ENCODE data around the gene POPDC2. TPM values are rescaled to one million over a fixed set of nuclear protein-coding genes. Genes with fewer than 3 reads are reported as not detected.

POPDC2 gene
- total RNA-seq, 2 donors from 2014 or later: 0.73 to 1.9 TPM

Other genes starting within 250 kb of the POPDC2 start
- 10 to 100 TPM; 42.8 to 56.9 TPM for gene TMEM39A, start 197.0 kb downstream of the POPDC2 start, total RNA-seq
- gene POGLUT1, start 191.6 kb downstream of the POPDC2 start, total RNA-seq: 10 to 100 TPM in 1 of 2 donors, 1 to 10 TPM in 1; 8.3 to 16.9 TPM
- gene TIMMDC1, start 162.0 kb downstream of the POPDC2 start, total RNA-seq: 10 to 100 TPM; 54.9 to 79.2 TPM
- gene CD80, start 101.0 kb downstream of the POPDC2 start, total RNA-seq: 1 to 10 TPM in 1 of 2 donors, under 1 TPM in 1; 0.80 to 1.2 TPM
- 1 to 10 TPM; 3.4 to 5.1 TPM for gene ADPRH, start 81.1 kb downstream of the POPDC2 start, total RNA-seq
- under 1 TPM in 1 of 2 donors, not detected in 1; 0.52 TPM for gene PLA1A, start 62.7 kb downstream of the POPDC2 start, total RNA-seq
- 10 to 100 TPM; 76.2 to 78.2 TPM for gene COX17, start 16.8 kb upstream of the POPDC2 start, total RNA-seq
- gene CFAP91, start 42.4 kb upstream of the POPDC2 start, total RNA-seq: under 1 TPM; 0.25 to 0.68 TPM
- gene NR1I2, start 121.5 kb upstream of the POPDC2 start, total RNA-seq: under 1 TPM; 0.60 to 0.82 TPM

All from activated naive CD4-positive, alpha-beta T cell treated with anti-CD3 and anti-CD28 coated beads, Interleukin-2, amount 50 U/mL, for 72 hours (primary cell).